Loucy (cell line): ENCODE data around the gene PLIN4.

ENCODE experiments used
- H2AFZ ChIP-seq: fragments of 200-600 bp; sonication (generic); 2 replicates; pipeline ENCODE4 v1.6.0; 2016; ENCODE audit warnings: antibody characterized with exemption, mild to moderate bottlenecking, low read length, moderate library complexity
- H3F3A ChIP-seq: fragments of 200-600 bp; 2 replicates; pipeline ENCODE4 v1.6.0; 2016; ENCODE audit warnings: antibody characterized with exemption, low read depth, mild to moderate bottlenecking
- H3K27me3 ChIP-seq: fragments of 200-600 bp; sonication (generic); 2 replicates; pipeline ENCODE4 v1.6.1; 2014; ENCODE audit warnings: low read length, mild to moderate bottlenecking; ENCODE audit not compliant: insufficient read depth, poor library complexity, severe bottlenecking
- H3K36me3 ChIP-seq: fragments of 200-600 bp; sonication (generic); 2 replicates; pipeline ENCODE4 v1.6.1; 2016; ENCODE audit warnings: low read length; ENCODE audit not compliant: insufficient read depth
- H3K4me1 ChIP-seq: fragments of 200-600 bp; sonication (generic); 2 replicates; pipeline ENCODE4 v1.5.1; 2014; ENCODE audit warnings: low read length, mild to moderate bottlenecking; ENCODE audit not compliant: insufficient read depth, poor library complexity, severe bottlenecking
- H3K4me2 ChIP-seq: fragments of 200-600 bp; sonication (generic); 2 replicates; pipeline ENCODE4 v1.6.0; 2014; ENCODE audit warnings: antibody characterized with exemption, low read length, low read depth, mild to moderate bottlenecking; ENCODE audit not compliant: poor library complexity, severe bottlenecking
- H3K4me3 ChIP-seq: fragments of 200-600 bp; sonication (generic); 2 replicates; pipeline ENCODE4 v1.5.1; 2014; ENCODE audit warnings: low read length, mild to moderate bottlenecking, mixed read lengths; ENCODE audit not compliant: poor library complexity, severe bottlenecking
- H3K79me2 ChIP-seq: fragments of 200-600 bp; sonication (generic); 2 replicates; pipeline ENCODE4 v1.6.1; 2014; ENCODE audit warnings: low read length; ENCODE audit not compliant: insufficient read depth
- H3K9ac ChIP-seq: fragments of 200-600 bp; sonication (generic); 2 replicates; pipeline ENCODE4 v1.6.0; 2014; ENCODE audit warnings: mild to moderate bottlenecking, low read depth, low read length, moderate library complexity; ENCODE audit not compliant: poor library complexity, severe bottlenecking
- H3K9me2 ChIP-seq: fragments of 200-600 bp; sonication (generic); replicated peaks from 2 replicates; pipeline ENCODE4 v1.6.1; 2016; ENCODE audit warnings: low read depth, low read length, mixed read lengths
- H3K9me3 ChIP-seq: fragments of 200-600 bp; sonication (generic); 2 replicates; pipeline ENCODE4 v1.6.1; 2014; ENCODE audit warnings: mild to moderate bottlenecking, antibody characterized with exemption, low read length, low read depth; ENCODE audit not compliant: insufficient read depth
- H4K20me1 ChIP-seq: fragments of 200-600 bp; sonication (generic); 2 replicates; pipeline ENCODE4 v1.6.0; 2014; ENCODE audit warnings: antibody characterized with exemption, low read length, mild to moderate bottlenecking; ENCODE audit not compliant: insufficient read depth, poor library complexity, severe bottlenecking
- EZH2phosphoT487 ChIP-seq: fragments of 200-600 bp; IDR thresholded peaks from 2 replicates; pipeline ENCODE4 v1.6.1; 2018; ENCODE audit warnings: antibody characterized with exemption, mild to moderate bottlenecking, moderate library complexity, borderline replicate concordance
- TF ChIP-seq, protein P1 (sequence below): fragments of 200-600 bp; sonication (generic); conservative IDR thresholded peaks from 2 replicates; pipeline ENCODE4 v1.5.1; 2014; ENCODE audit warnings: mild to moderate bottlenecking, antibody characterized with exemption, low read length

The PLIN4 gene

DNA sequence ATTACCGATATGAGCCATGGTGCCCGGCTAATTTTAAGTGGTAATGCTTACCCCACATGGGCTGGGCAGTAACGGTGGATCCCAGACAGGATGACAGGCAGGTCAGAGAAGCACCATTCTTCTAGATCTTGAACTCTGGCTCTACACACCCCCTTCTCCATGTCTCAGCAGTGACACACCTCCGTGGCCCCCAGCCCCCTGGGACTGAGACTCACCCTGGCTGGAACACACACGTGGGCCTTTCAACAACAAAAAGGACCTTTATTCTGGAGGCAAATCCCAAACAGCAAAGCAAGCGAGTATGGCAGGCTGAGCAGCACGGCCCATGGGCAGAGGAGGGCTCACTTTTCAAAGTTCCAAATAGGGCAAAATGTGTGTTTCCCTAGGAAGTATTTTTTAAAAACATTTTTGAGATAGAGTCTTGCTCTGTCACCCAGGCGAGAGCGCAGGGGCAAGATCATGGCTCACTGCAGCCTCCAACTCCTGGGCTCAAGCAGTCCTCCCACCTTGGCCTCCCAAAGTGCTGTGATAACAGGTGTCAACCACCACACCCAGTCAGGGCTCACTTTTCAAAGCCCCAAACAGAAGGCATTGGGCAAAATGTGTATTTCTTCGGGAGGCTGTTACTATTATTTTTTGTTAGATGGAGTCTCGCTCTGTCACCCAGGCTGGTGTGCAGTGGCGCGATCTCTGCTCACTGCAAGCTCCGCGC lies 4.2 kb upstream of the PLIN4 start:
- no peaks in the 10 kb centered on the region for H3K4me1 ChIP-seq
- H3K79me2 ChIP-seq, result no peaks in the 10 kb centered on the region
- no peaks in the 10 kb centered on the region for H3K9me2 ChIP-seq
- H3F3A ChIP-seq, result no peaks in the 10 kb centered on the region
- H3K27me3 ChIP-seq, result no peaks in the 10 kb centered on the region
- no peak overlapping the region for H3K4me2 ChIP-seq
- H4K20me1 ChIP-seq, result no peaks in the 10 kb centered on the region
- H3K4me3 ChIP-seq, result no peak overlapping the region
- no peaks in the 10 kb centered on the region for H3K9me3 ChIP-seq
- no peaks in the 10 kb centered on the region for H3K36me3 ChIP-seq
- TF ChIP-seq EZH2phosphoT487, result no peak
- TF ChIP-seq, protein P1, sequence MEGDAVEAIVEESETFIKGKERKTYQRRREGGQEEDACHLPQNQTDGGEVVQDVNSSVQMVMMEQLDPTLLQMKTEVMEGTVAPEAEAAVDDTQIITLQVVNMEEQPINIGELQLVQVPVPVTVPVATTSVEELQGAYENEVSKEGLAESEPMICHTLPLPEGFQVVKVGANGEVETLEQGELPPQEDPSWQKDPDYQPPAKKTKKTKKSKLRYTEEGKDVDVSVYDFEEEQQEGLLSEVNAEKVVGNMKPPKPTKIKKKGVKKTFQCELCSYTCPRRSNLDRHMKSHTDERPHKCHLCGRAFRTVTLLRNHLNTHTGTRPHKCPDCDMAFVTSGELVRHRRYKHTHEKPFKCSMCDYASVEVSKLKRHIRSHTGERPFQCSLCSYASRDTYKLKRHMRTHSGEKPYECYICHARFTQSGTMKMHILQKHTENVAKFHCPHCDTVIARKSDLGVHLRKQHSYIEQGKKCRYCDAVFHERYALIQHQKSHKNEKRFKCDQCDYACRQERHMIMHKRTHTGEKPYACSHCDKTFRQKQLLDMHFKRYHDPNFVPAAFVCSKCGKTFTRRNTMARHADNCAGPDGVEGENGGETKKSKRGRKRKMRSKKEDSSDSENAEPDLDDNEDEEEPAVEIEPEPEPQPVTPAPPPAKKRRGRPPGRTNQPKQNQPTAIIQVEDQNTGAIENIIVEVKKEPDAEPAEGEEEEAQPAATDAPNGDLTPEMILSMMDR, result no peak
- no peak overlapping the region for H2AFZ ChIP-seq
- H3K9ac ChIP-seq, result no peak overlapping the region

DNA sequence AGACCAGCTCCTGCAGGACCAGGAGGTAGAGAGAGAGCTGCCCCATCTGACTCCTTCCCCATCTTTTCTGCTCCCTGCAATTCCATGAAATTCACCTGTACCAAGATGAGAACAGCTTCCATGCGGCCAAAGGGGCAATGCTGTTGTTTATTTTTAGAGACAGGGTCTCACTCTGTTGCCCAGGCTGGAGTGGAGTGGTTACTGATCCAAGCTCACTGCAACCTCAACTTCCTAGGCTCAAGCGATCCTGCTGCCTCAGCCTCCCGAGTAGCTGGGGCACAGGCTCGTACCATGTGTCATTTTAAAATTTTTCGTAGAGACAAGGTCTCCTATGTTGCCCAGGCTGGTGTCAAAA lies 3.6 kb upstream of the PLIN4 start:
- no peak overlapping the region for H3K4me3 ChIP-seq
- H3K9me3 ChIP-seq, result no peaks in the 10 kb centered on the region
- H2AFZ ChIP-seq, result no peak overlapping the region
- H3K9me2 ChIP-seq, result no peaks in the 10 kb centered on the region
- no peak overlapping the region for H3K4me2 ChIP-seq
- no peak for TF ChIP-seq EZH2phosphoT487
- TF ChIP-seq, protein P1, result no peak
- no peaks in the 10 kb centered on the region for H3K4me1 ChIP-seq
- no peaks in the 10 kb centered on the region for H3F3A ChIP-seq
- H3K27me3 ChIP-seq, result no peaks in the 10 kb centered on the region
- H3K9ac ChIP-seq, result no peak overlapping the region
- H3K36me3 ChIP-seq, result no peaks in the 10 kb centered on the region
- H3K79me2 ChIP-seq, result no peaks in the 10 kb centered on the region
- H4K20me1 ChIP-seq, result no peaks in the 10 kb centered on the region

DNA sequence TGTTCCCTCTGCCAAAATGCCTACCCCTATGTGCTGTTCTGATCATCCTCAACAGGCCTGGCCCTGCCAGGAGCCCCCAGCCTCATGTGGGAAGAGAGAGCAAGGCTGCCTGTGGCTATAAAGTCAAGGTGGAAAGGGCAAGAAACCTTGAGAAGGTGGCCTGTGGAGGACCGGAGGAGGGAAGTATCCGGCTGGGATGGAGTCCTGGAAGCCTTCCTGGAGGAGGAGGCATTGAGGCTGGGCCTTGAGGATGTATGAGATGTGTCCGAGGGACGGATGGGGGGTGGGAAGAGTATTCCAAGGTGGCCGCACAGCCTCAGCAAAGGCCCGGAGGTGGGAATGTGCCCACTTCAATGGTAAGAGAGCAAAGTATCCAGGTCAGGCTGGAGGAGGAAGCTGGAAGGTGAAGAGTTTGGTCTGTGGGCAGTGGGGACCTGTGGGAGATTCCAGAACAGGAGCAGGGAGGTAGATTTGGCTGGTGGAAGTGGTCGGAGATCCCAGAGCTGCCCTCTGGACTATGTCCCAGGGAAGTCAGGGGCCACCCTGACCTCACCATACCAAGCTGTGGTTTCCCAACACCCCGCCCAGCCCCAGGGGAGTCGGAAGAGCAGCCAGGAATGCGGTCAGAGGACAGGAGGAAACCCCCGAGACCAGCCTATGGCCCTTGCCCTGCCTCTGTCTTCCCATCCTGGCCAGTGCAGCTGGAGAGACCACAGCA lies 3.0 kb upstream of the PLIN4 start:
- Histone ChIP-seq H3K4me1 (no peaks in the 10 kb centered on the region), H3K9ac (no peak overlapping the region), H3K79me2 (no peaks in the 10 kb centered on the region), H3K4me3 (no peak overlapping the region), H3K9me2 (no peaks in the 10 kb centered on the region), H3F3A (no peaks in the 10 kb centered on the region), H2AFZ (no peak overlapping the region), H3K27me3 (no peaks in the 10 kb centered on the region), H4K20me1 (no peaks in the 10 kb centered on the region), H3K4me2 (no peak overlapping the region), H3K36me3 (no peaks in the 10 kb centered on the region), H3K9me3 (no peaks in the 10 kb centered on the region)
- TF ChIP-seq, protein P1, result no peak
- no peak for TF ChIP-seq EZH2phosphoT487
